ENCODE measurements around the gene C11orf21. TPM values are rescaled to one million over a fixed set of nuclear protein-coding genes. Genes with fewer than 3 reads are reported as not detected.

C11orf21 gene
- total RNA-seq, 1 donor from 2014 or later, result not detected

GRCh38 chr11:2307501-2308331 lies 6.0 kb upstream of the C11orf21 start:
- H3K27me3 Mint-ChIP-seq (ENCODE audit: low read depth, unreplicated experiment), result peaks cover 2% of the 10 kb centered on the region
- Histone ChIP-seq H3K79me2 (ENCODE audit: insufficient read depth, low read length) (no peaks in the 10 kb centered on the region), H3K4me1 (ENCODE audit: insufficient read depth, low read length) (peaks cover 19% of the 10 kb centered on the region), H4K20me1 (ENCODE audit: insufficient read depth, low read length) (no peaks in the 10 kb centered on the region), H3K9ac (ENCODE audit: low read length) (no peak overlapping the region), H3K4me3 (ENCODE audit: insufficient read depth, low read depth, low read length) (no peak overlapping the region), H3K27ac (ENCODE audit: low read depth, low read length) (no peak overlapping the region), H3K27me3 (ENCODE audit: insufficient read depth, low read length) (no peaks in the 10 kb centered on the region), H3K36me3 (ENCODE audit: insufficient read depth, low read length) (no peaks in the 10 kb centered on the region), H3K4me2 (ENCODE audit: low read length) (no peak overlapping the region), H3K9me3 (ENCODE audit: insufficient read depth, low read depth, low read length) (no peaks in the 10 kb centered on the region), H2AFZ (ENCODE audit: low read depth, low read length) (no peak overlapping the region)
- H3K27ac Mint-ChIP-seq (ENCODE audit: unreplicated experiment), result no peak overlapping the region
- no peak for FAIRE-seq
- H3K4me3 Mint-ChIP-seq (ENCODE audit: unreplicated experiment), result no peak overlapping the region
- TF ChIP-seq EZH2 (IDR thresholded peaks at IDR 0.05; ENCODE audit: insufficient read depth, low read length) (no peak), CTCF (IDR thresholded peaks at IDR 0.05; ENCODE audit: insufficient read depth, low read depth, low read length) (no peak)
- H3K4me1 Mint-ChIP-seq (ENCODE audit: low read depth, unreplicated experiment), result peaks cover 6% of the 10 kb centered on the region
- no peaks in the 10 kb centered on the region for H3K36me3 Mint-ChIP-seq (ENCODE audit: low read depth, unreplicated experiment)
- no peak for DNase-seq (ENCODE audit: low read depth)
- H3K9me3 Mint-ChIP-seq (ENCODE audit: unreplicated experiment), result no peaks in the 10 kb centered on the region

- Histone ChIP-seq H3K4me2 (ENCODE audit: low read length) (no peak overlapping the region), H3K4me1 (ENCODE audit: insufficient read depth, low read length) (peaks cover 12% of the 10 kb centered on the region), H3K9me3 (ENCODE audit: insufficient read depth, low read depth, low read length) (no peaks in the 10 kb centered on the region), H3K36me3 (ENCODE audit: insufficient read depth, low read length) (no peaks in the 10 kb centered on the region), H3K9ac (ENCODE audit: low read length) (no peak overlapping the region), H3K27me3 (ENCODE audit: insufficient read depth, low read length) (no peaks in the 10 kb centered on the region), H2AFZ (ENCODE audit: low read depth, low read length) (peak overlapping the region; percentile 34), H3K27ac (ENCODE audit: low read depth, low read length) (no peak overlapping the region), H4K20me1 (ENCODE audit: insufficient read depth, low read length) (no peaks in the 10 kb centered on the region), H3K79me2 (ENCODE audit: insufficient read depth, low read length) (no peaks in the 10 kb centered on the region), H3K4me3 (ENCODE audit: insufficient read depth, low read depth, low read length) (no peak overlapping the region)
- H3K27me3 Mint-ChIP-seq (ENCODE audit: low read depth, unreplicated experiment), result peaks cover 2% of the 10 kb centered on the region
- DNase-seq (ENCODE audit: low read depth), result peak; percentile 33
- no peak overlapping the region for H3K4me3 Mint-ChIP-seq (ENCODE audit: unreplicated experiment)
- TF ChIP-seq EZH2 (IDR thresholded peaks at IDR 0.05; ENCODE audit: insufficient read depth, low read length) (no peak), CTCF (IDR thresholded peaks at IDR 0.05; ENCODE audit: insufficient read depth, low read depth, low read length) (no peak)
- no peaks in the 10 kb centered on the region for H3K36me3 Mint-ChIP-seq (ENCODE audit: low read depth, unreplicated experiment)
- H3K27ac Mint-ChIP-seq (ENCODE audit: unreplicated experiment), result no peak overlapping the region
- no peaks in the 10 kb centered on the region for H3K9me3 Mint-ChIP-seq (ENCODE audit: unreplicated experiment)
- peaks cover 6% of the 10 kb centered on the region for H3K4me1 Mint-ChIP-seq (ENCODE audit: low read depth, unreplicated experiment)
- no peak for FAIRE-seq
These were observed 5.3 kb upstream of the C11orf21 start for GRCh38 chr11:2306877-2307500.

GRCh38 chr11:2306452-2306823 lies 4.7 kb upstream of the C11orf21 start:
- TF ChIP-seq EZH2 (IDR thresholded peaks at IDR 0.05; ENCODE audit: insufficient read depth, low read length), result no peak
- no peak for TF ChIP-seq CTCF (IDR thresholded peaks at IDR 0.05; ENCODE audit: insufficient read depth, low read depth, low read length)
- Mint-ChIP-seq H3K4me3 (ENCODE audit: unreplicated experiment) (no peak overlapping the region), H3K9me3 (ENCODE audit: unreplicated experiment) (no peaks in the 10 kb centered on the region), H3K27me3 (ENCODE audit: low read depth, unreplicated experiment) (peaks cover 2% of the 10 kb centered on the region), H3K4me1 (ENCODE audit: low read depth, unreplicated experiment) (peaks cover 9% of the 10 kb centered on the region), H3K27ac (ENCODE audit: unreplicated experiment) (peak overlapping the region; percentile 59), H3K36me3 (ENCODE audit: low read depth, unreplicated experiment) (no peaks in the 10 kb centered on the region)
- H3K9ac ChIP-seq (ENCODE audit: low read length), result peak overlapping the region; percentile 54
- H3K4me3 ChIP-seq (ENCODE audit: insufficient read depth, low read depth, low read length), result no peak overlapping the region
- FAIRE-seq (no peak), DNase-seq (ENCODE audit: low read depth) (peak; percentile 77)
- no peaks in the 10 kb centered on the region for H4K20me1 ChIP-seq (ENCODE audit: insufficient read depth, low read length)
- no peaks in the 10 kb centered on the region for H3K36me3 ChIP-seq (ENCODE audit: insufficient read depth, low read length)
- H3K4me1 ChIP-seq (ENCODE audit: insufficient read depth, low read length), result peaks cover 11% of the 10 kb centered on the region
- H3K27me3 ChIP-seq (ENCODE audit: insufficient read depth, low read length), result no peaks in the 10 kb centered on the region
- peak overlapping the region; percentile 71 for H2AFZ ChIP-seq (ENCODE audit: low read depth, low read length)
- no peaks in the 10 kb centered on the region for H3K79me2 ChIP-seq (ENCODE audit: insufficient read depth, low read length)
- peak overlapping the region; percentile 59 for H3K4me2 ChIP-seq (ENCODE audit: low read length)
- no peak overlapping the region for H3K27ac ChIP-seq (ENCODE audit: low read depth, low read length)
- H3K9me3 ChIP-seq (ENCODE audit: insufficient read depth, low read depth, low read length), result no peaks in the 10 kb centered on the region

Measured in astrocyte (in vitro differentiated cells and primary cell).